Measurements from ENCODE around the gene MAGEB1.

MAGEB1 gene

DNA sequence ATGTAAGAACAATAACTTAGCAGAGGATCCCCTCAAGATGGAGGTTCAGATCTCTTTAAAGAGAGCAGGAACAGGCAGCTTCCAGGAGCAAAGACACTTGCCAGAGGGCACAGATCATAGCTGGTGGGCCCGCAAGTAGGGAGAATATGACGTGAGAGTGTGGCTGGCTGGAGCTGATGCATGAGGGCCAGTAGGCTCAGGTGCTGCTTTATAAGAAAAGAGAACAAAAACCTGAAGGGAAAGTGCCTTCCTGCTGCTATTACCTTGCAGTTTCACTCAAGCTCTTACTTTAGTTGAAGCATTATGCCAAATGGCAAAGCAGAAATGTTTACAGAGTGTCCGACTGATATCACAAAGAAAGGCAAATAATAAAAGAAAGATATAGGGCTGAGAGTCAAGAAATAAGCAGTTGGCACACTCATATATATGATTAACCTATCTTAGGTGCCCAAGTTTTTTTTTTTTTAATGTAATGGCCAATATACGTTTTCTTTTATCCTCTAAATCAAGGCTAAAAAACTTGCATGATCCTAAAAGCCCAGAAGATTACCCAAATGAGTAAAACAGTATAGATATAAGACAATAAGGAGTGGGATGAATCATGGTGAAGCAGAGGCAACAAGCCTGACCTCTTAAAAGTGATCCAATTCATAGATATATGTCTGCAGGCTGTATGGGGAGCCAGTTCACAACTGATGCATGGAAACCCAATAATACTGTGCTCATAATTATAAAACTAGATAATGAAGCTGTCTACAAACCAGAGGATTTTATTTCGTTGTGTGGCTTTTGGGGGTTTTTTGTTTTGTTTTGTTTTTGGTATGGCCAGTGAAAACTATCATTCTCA lies 49.7 kb downstream of the MAGEB1 start:
- no peak for DNase-seq

DNA sequence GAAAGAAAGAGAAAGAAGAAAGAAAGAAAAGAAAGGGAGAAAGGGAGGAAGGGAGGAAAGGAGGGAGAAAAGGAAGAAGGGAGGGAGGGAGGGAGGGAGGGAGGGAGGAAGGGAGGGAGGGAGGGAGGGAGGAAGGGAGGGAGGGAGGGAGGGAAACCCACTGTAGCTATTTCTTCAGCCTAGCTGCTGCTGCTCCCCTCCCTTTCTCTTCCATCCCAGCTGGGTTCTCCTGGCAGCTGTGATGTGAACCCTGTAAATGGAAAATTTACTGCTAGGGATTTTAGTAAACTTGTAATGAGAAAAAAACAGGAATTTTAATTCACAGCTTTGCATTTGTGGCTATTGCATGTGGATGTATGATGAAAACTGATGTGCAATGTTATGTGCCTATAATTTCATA lies 54.3 kb downstream of the MAGEB1 start:
- DNase-seq = no peak
